ENCODE results near the gene TRABD2B. TPM values are rescaled to one million over a fixed set of nuclear protein-coding genes. Genes with fewer than 3 reads are reported as not detected.

The TRABD2B gene
- total and polyA plus RNA-seq, 2 experiments from 2014 or later = 1.00 to 2.3 TPM

GRCh38 chr1:48025076-48025475, 27.9 kb upstream of the TRABD2B start:
- H3K79me2 ChIP-seq = no peaks in the 10 kb centered on the region
- H3K4me1 ChIP-seq (ENCODE audit: insufficient read depth) = no peaks in the 10 kb centered on the region
- H3K27me3 ChIP-seq = no peaks in the 10 kb centered on the region
- TF ChIP-seq EZH2 (IDR thresholded peaks at IDR 0.05; ENCODE audit: borderline replicate concordance) (no peak), EZH2phosphoT487 (IDR thresholded peaks at IDR 0.05; ENCODE audit: low read depth, severe bottlenecking, unreplicated experiment) (no peak)
- TF ChIP-seq, protein P1, sequence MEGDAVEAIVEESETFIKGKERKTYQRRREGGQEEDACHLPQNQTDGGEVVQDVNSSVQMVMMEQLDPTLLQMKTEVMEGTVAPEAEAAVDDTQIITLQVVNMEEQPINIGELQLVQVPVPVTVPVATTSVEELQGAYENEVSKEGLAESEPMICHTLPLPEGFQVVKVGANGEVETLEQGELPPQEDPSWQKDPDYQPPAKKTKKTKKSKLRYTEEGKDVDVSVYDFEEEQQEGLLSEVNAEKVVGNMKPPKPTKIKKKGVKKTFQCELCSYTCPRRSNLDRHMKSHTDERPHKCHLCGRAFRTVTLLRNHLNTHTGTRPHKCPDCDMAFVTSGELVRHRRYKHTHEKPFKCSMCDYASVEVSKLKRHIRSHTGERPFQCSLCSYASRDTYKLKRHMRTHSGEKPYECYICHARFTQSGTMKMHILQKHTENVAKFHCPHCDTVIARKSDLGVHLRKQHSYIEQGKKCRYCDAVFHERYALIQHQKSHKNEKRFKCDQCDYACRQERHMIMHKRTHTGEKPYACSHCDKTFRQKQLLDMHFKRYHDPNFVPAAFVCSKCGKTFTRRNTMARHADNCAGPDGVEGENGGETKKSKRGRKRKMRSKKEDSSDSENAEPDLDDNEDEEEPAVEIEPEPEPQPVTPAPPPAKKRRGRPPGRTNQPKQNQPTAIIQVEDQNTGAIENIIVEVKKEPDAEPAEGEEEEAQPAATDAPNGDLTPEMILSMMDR (IDR thresholded peaks at IDR 0.05; ENCODE audit: poor library complexity) = no peak
- H4K20me1 ChIP-seq (ENCODE audit: insufficient read depth, poor library complexity, severe bottlenecking) = no peaks in the 10 kb centered on the region
- H3K36me3 ChIP-seq (replicated peaks; ENCODE audit: insufficient read depth, low read depth) = no peaks in the 10 kb centered on the region
- no peak overlapping the region for H2AFZ ChIP-seq
- H3K4me3 ChIP-seq = no peak overlapping the region
- H3K4me2 ChIP-seq = no peak overlapping the region
- H3K9me2 ChIP-seq (replicated peaks; ENCODE audit: insufficient read depth) = no peaks in the 10 kb centered on the region
- no peak for DNase-seq (ENCODE audit: low spot score)
- H3K9me3 ChIP-seq (ENCODE audit: low read depth) = no peaks in the 10 kb centered on the region
- no peak overlapping the region for H3K27ac ChIP-seq

DNA sequence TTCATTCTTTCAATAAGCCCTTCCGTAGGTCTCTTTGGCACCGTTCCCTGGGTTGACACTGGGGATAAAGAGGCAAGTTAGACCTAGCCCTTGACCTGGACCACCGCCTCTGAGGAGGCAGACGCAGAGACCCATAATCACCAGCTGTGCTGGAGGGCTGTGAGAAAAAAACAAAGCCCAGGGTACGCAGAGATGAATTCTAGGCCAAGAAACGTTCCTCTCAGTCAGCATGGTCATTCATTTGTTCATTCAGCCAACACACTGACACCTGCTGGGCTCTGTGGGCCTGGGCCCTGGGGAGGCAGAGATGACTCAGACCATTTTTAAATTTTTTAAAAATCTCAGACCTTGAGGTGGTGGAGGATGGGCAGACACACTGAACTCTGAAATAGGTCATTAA, 26.3 kb upstream of the TRABD2B start:
- no peaks in the 10 kb centered on the region for H3K4me1 ChIP-seq (ENCODE audit: insufficient read depth)
- H4K20me1 ChIP-seq (ENCODE audit: insufficient read depth, poor library complexity, severe bottlenecking) = no peaks in the 10 kb centered on the region
- no peaks in the 10 kb centered on the region for H3K79me2 ChIP-seq
- H3K9me3 ChIP-seq (ENCODE audit: low read depth) = no peaks in the 10 kb centered on the region
- 89% methylated on average over 6 of the region's 6 CpGs for WGBS (ENCODE audit: low lambda C conversion rate, missing lambda C conversion rate)
- no peaks in the 10 kb centered on the region for H3K9me2 ChIP-seq (replicated peaks; ENCODE audit: insufficient read depth)
- H2AFZ ChIP-seq = no peak overlapping the region
- H3K4me2 ChIP-seq = no peak overlapping the region
- no peak for DNase-seq (ENCODE audit: low spot score)
- H3K27ac ChIP-seq = no peak overlapping the region
- TF ChIP-seq EZH2 (IDR thresholded peaks at IDR 0.05; ENCODE audit: borderline replicate concordance) (no peak), EZH2phosphoT487 (IDR thresholded peaks at IDR 0.05; ENCODE audit: low read depth, severe bottlenecking, unreplicated experiment) (no peak)
- TF ChIP-seq, protein P1 (IDR thresholded peaks at IDR 0.05; ENCODE audit: poor library complexity) = no peak
- H3K27me3 ChIP-seq = no peaks in the 10 kb centered on the region
- no peak overlapping the region for H3K4me3 ChIP-seq
- H3K36me3 ChIP-seq (replicated peaks; ENCODE audit: insufficient read depth, low read depth) = no peaks in the 10 kb centered on the region

DNA sequence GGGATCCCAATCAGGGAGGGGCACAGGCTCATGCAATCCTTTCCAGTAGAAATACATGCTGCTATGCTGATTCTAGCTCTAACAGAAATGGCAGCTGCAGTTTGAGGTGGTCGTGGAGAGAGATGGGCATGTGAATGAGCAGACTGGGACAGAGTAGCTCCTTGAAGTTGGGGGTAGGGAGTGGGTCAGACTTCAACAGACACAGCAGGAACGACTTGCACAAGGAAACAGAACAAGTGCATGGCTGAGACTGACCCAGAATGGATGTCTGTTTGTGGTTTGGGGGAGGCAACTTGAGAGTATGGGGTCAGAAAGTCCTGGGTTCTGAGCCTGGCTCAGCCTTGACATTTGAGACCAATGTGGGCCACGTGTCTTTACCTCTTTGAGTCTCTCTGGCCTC, 25.1 kb upstream of the TRABD2B start:
- Histone ChIP-seq H3K36me3 (replicated peaks; ENCODE audit: insufficient read depth, low read depth) (no peaks in the 10 kb centered on the region), H3K9me2 (replicated peaks; ENCODE audit: insufficient read depth) (no peaks in the 10 kb centered on the region), H2AFZ (no peak overlapping the region), H4K20me1 (ENCODE audit: insufficient read depth, poor library complexity, severe bottlenecking) (no peaks in the 10 kb centered on the region), H3K27me3 (no peaks in the 10 kb centered on the region), H3K9me3 (ENCODE audit: low read depth) (no peaks in the 10 kb centered on the region), H3K4me3 (no peak overlapping the region), H3K4me2 (no peak overlapping the region), H3K27ac (no peak overlapping the region), H3K4me1 (ENCODE audit: insufficient read depth) (no peaks in the 10 kb centered on the region), H3K79me2 (no peaks in the 10 kb centered on the region)
- no peak for TF ChIP-seq EZH2phosphoT487 (IDR thresholded peaks at IDR 0.05; ENCODE audit: low read depth, severe bottlenecking, unreplicated experiment)
- no peak for TF ChIP-seq EZH2 (IDR thresholded peaks at IDR 0.05; ENCODE audit: borderline replicate concordance)
- TF ChIP-seq, protein P1 (IDR thresholded peaks at IDR 0.05; ENCODE audit: poor library complexity) = no peak
- WGBS (ENCODE audit: low lambda C conversion rate, missing lambda C conversion rate) = 80% methylated on average over 3 of the region's 3 CpGs
- no peak for DNase-seq (ENCODE audit: low spot score)

DNA sequence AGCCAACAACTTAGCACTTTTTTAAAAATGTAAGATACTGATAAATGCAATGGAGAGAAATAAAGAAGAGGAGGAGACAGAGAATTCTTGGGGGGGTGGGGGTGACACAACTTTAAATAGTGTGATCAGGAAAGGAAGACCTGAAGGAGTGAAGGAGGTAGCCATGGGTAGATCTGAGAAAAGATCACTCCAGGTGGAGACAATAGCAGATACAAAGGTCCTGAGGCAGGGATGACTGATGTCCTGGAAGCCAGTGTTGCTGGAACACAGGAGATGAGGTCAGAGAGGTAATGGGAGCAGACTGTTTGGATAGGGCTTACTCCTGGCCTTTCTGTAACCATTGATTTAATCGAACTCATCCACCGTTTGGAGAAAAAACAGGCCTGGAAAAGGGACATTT, 24.6 kb upstream of the TRABD2B start:
- H3K4me2 ChIP-seq = no peak overlapping the region
- no peaks in the 10 kb centered on the region for H3K27me3 ChIP-seq
- H3K79me2 ChIP-seq = no peaks in the 10 kb centered on the region
- H2AFZ ChIP-seq = no peak overlapping the region
- H3K9me3 ChIP-seq (ENCODE audit: low read depth) = no peaks in the 10 kb centered on the region
- H3K4me1 ChIP-seq (ENCODE audit: insufficient read depth) = no peaks in the 10 kb centered on the region
- TF ChIP-seq EZH2 (IDR thresholded peaks at IDR 0.05; ENCODE audit: borderline replicate concordance) (no peak), EZH2phosphoT487 (IDR thresholded peaks at IDR 0.05; ENCODE audit: low read depth, severe bottlenecking, unreplicated experiment) (no peak)
- TF ChIP-seq, protein P1 (IDR thresholded peaks at IDR 0.05; ENCODE audit: poor library complexity) = no peak
- H3K27ac ChIP-seq = no peak overlapping the region
- WGBS (ENCODE audit: low lambda C conversion rate, missing lambda C conversion rate) = 37% methylated on average over 2 of the region's 2 CpGs
- no peak overlapping the region for H3K4me3 ChIP-seq
- H3K9me2 ChIP-seq (replicated peaks; ENCODE audit: insufficient read depth) = no peaks in the 10 kb centered on the region
- H3K36me3 ChIP-seq (replicated peaks; ENCODE audit: insufficient read depth, low read depth) = no peaks in the 10 kb centered on the region
- H4K20me1 ChIP-seq (ENCODE audit: insufficient read depth, poor library complexity, severe bottlenecking) = no peaks in the 10 kb centered on the region
- DNase-seq (ENCODE audit: low spot score) = no peak

Data from hepatocyte (in vitro differentiated cells).